Ascending aorta (tissue), 2 donors: ENCODE data around the gene PTPRE. TPM values are rescaled to one million over a fixed set of nuclear protein-coding genes. Genes with fewer than 3 reads are reported as not detected.

Source experiments
- DNase-seq, 2 donors: peaks; one replicate each; pipeline ENCODE4 v3.0.0-alpha.2; 2019; ENCODE audit warnings: low spot score in 2 of 2
- H3K27ac ChIP-seq, 2 donors: fragments of 200-600 bp; sonication (generic); one replicate each; pipeline ENCODE4 v1.5.1; 2016 to 2017; ENCODE audit warnings: mild to moderate bottlenecking in 1 of 2
- H3K27me3 ChIP-seq: fragments of 200-600 bp; sonication (generic); one replicate; pipeline ENCODE4 v1.5.1; 2017
- H3K36me3 ChIP-seq, 2 donors: fragments of 200-600 bp; sonication (generic); one replicate each; pipeline ENCODE4 v1.5.1; 2016
- H3K4me1 ChIP-seq, 2 donors: fragments of 200-600 bp; sonication (generic); one replicate each; pipeline ENCODE4 v1.5.1; 2016 to 2017; ENCODE audit warnings: mild to moderate bottlenecking in 1 of 2
- H3K4me3 ChIP-seq, 2 donors: fragments of 200-600 bp; sonication (generic); one replicate each; pipeline ENCODE4 v1.5.1; 2016 to 2017; ENCODE audit warnings: mild to moderate bottlenecking in 1 of 2
- H3K9me3 ChIP-seq, 2 donors: fragments of 200-600 bp; sonication (generic); one replicate each; pipeline ENCODE4 v1.5.1; 2016
- CTCF ChIP-seq, 3 experiments: fragments of 200-600 bp in 2 of 3; fragments of 450-650 bp in 1 of 3; sonication (generic) in 2 of 3; IDR thresholded peaks; one replicate each; pipeline ENCODE4 v1.5.1; 2016 to 2019; ENCODE audit warnings: antibody characterized with exemption in 3 of 3, mild to moderate bottlenecking in 1 of 3, moderate library complexity in 1 of 3
- intact Hi-C: fragments of 100-400 bp; cut with DNase I; formaldehyde crosslinking; loops from one replicate; pipeline ENCODE4 v1.15.1; 2023
- total RNA-seq: library from RNA; depleted of rRNA; stranded (reverse); fragments of >200 nt; gene quantifications from one replicate; pipeline ENCODE4 v1.1.0, GENCODE V29; 2016

Gene PTPRE
- total RNA-seq, 1 donor from 2014 or later = 14.5 TPM

GRCh38 chr10:128109707-128110106, 202.8 kb downstream of the PTPRE start:
- intact Hi-C loops = no loop called here

GRCh38 chr10:128110339-128110738, 203.4 kb downstream of the PTPRE start:
- TF ChIP-seq CTCF (IDR thresholded peaks at IDR 0.05) = no peak
- no peak for DNase-seq
- H3K27ac ChIP-seq = no peak overlapping the region
- H3K27me3 ChIP-seq = no peaks in the 10 kb centered on the region
- H3K4me3 ChIP-seq = no peak overlapping the region
- no peaks in the 10 kb centered on the region for H3K9me3 ChIP-seq
- H3K36me3 ChIP-seq = no peaks in the 10 kb centered on the region
- intact Hi-C loops = no loop called here
- H3K4me1 ChIP-seq = no peaks in the 10 kb centered on the region

More at GRCh38 chr10:128109707-128110106, 202.8 kb downstream of the PTPRE start:
- no peak for TF ChIP-seq CTCF (IDR thresholded peaks at IDR 0.05)
- H3K27me3 ChIP-seq = no peaks in the 10 kb centered on the region
- no peaks in the 10 kb centered on the region for H3K9me3 ChIP-seq
- no peak overlapping the region for H3K27ac ChIP-seq
- H3K4me1 ChIP-seq = no peaks in the 10 kb centered on the region
- DNase-seq = no peak
- H3K4me3 ChIP-seq = no peak overlapping the region
- no peaks in the 10 kb centered on the region for H3K36me3 ChIP-seq

GRCh38 chr10:128111696-128112095, 204.8 kb downstream of the PTPRE start:
- H3K36me3 ChIP-seq = no peaks in the 10 kb centered on the region
- no peak for DNase-seq
- no peaks in the 10 kb centered on the region for H3K27me3 ChIP-seq
- H3K4me1 ChIP-seq = no peaks in the 10 kb centered on the region
- H3K9me3 ChIP-seq = no peaks in the 10 kb centered on the region
- TF ChIP-seq CTCF (IDR thresholded peaks at IDR 0.05) = no peak
- intact Hi-C loops = no loop called here
- no peak overlapping the region for H3K27ac ChIP-seq
- H3K4me3 ChIP-seq = no peak overlapping the region

GRCh38 chr10:128113026-128113425, 206.1 kb downstream of the PTPRE start:
- TF ChIP-seq CTCF (IDR thresholded peaks at IDR 0.05) = no peak
- Histone ChIP-seq H3K9me3 (no peaks in the 10 kb centered on the region), H3K4me1 (no peaks in the 10 kb centered on the region), H3K27me3 (no peaks in the 10 kb centered on the region), H3K4me3 (no peak overlapping the region), H3K27ac (no peak overlapping the region), H3K36me3 (no peaks in the 10 kb centered on the region)
- DNase-seq = no peak
- intact Hi-C loops = no loop called here

- intact Hi-C loops = no loop called here
- no peaks in the 10 kb centered on the region for H3K9me3 ChIP-seq
- H3K27me3 ChIP-seq = no peaks in the 10 kb centered on the region
- no peak overlapping the region for H3K4me3 ChIP-seq
- no peak for DNase-seq
- H3K4me1 ChIP-seq = no peaks in the 10 kb centered on the region
- TF ChIP-seq CTCF (IDR thresholded peaks at IDR 0.05) = no peak
- no peak overlapping the region for H3K27ac ChIP-seq
- no peaks in the 10 kb centered on the region for H3K36me3 ChIP-seq
Measured at GRCh38 chr10:128114901-128115300, 208.0 kb downstream of the PTPRE start.

GRCh38 chr10:128115356-128115755, 208.5 kb downstream of the PTPRE start:
- H3K9me3 ChIP-seq = no peaks in the 10 kb centered on the region
- no peaks in the 10 kb centered on the region for H3K4me1 ChIP-seq
- TF ChIP-seq CTCF (IDR thresholded peaks at IDR 0.05) = no peak
- no peak overlapping the region for H3K27ac ChIP-seq
- H3K4me3 ChIP-seq = no peak overlapping the region
- no peak for DNase-seq
- H3K27me3 ChIP-seq = no peaks in the 10 kb centered on the region
- no peaks in the 10 kb centered on the region for H3K36me3 ChIP-seq
- intact Hi-C loops = no loop called here
